ENCODE measurements around the gene SORD. TPM values are rescaled to one million over a fixed set of nuclear protein-coding genes. Genes with fewer than 3 reads are reported as not detected.

Gene SORD
- total RNA-seq, 2 donors from 2014 or later: 9.3 to 18.1 TPM

DNA sequence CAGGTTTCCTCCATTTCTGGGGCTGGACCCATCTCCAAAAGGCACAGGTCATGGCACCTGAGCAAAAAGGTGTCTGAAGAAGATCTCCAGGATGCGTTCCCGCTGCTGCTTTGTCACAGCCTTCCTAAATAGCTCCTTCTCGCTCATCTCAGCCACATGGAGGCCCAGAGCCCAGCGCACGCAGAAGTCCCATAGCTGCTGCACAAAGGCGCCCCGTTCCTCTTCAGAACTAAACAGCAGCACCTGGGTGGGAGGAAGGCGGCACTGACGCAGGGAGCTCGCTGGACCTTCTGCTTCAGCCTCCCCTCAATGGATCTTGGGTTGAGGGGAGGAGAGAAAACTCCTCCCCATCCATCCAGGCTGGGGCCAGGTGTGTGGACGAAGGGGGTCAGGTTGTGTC is 82.6 kb downstream of the SORD start:
- intact Hi-C loops (cut with DNase I): no loop called here
- DNase-seq (no peak), ATAC-seq (no peak)
- no peaks in the 10 kb centered on the region for H3K4me1 ChIP-seq
- no peak overlapping the region for H3K27ac ChIP-seq
- TF ChIP-seq CTCF (IDR thresholded peaks at IDR 0.05) (no peak), POLR2A (IDR thresholded peaks at IDR 0.05) (no peak)
- no peaks in the 10 kb centered on the region for H3K36me3 ChIP-seq (replicated peaks in 1 of 2; ENCODE audit: insufficient read depth in 1 of 2, low read depth in 2 of 2)
- no peaks in the 10 kb centered on the region for H3K27me3 ChIP-seq
- no peaks in the 10 kb centered on the region for H3K9me3 ChIP-seq
- no peak overlapping the region for H3K4me3 ChIP-seq
- WGBS, 2 donors: 89 to 92% methylated on average over 11 of the region's 11 CpGs

DNA sequence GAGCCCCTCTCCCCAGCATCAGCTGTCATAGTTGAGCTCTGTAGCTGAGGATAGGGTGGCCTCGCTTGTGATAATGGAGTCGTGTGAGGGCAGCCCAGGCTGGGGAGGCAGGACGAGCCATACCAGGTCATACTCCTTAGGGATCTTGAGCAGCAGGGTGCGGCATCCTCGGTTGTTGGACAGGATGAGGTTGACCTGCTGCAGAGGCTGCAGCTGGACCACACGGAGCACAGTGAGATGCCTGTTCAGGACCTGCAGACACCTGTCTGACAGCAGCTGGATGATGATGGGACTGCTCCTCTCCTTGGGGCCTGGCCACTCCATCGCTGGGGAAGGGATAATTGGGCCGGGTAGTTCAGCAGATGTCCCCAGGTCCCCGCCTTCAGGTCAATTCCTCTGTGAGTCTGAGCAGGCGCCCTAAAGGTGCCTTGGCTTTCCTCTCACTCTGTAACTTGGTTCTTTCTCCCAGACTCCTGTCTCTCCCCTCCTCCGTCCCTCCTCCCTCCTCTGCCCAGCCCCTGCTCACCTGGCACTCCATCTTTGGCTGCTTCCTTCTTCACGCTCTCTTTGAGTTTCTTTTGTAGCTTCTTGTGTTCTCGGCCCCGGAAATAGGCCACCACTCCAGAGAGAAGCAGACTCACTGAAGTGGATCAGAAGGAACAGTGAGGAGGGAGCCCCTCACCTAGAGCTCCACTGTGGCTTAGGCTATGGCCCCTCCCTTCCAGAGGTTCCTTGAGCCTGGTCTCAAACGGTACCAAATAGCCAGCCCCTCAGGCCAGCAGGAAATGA is 83.2 kb downstream of the SORD start:
- DNase-seq: no peak
- H3K27ac ChIP-seq: no peak overlapping the region
- TF ChIP-seq POLR2A (IDR thresholded peaks at IDR 0.05) (no peak), CTCF (IDR thresholded peaks at IDR 0.05) (no peak)

GRCh38 chr15:45107941-45108630 is 85.1 kb downstream of the SORD start:
- H3K27me3 ChIP-seq: peaks cover 0 to 18% of the 10 kb centered on the region in 2 donors
- no peak overlapping the region for H3K27ac ChIP-seq

More for the DNA sequence above, 83.2 kb downstream of the SORD start:
- H3K4me3 ChIP-seq: no peak overlapping the region
- no peaks in the 10 kb centered on the region for H3K27me3 ChIP-seq
- WGBS, 2 donors: 73 to 77% methylated on average over 15 of the region's 15 CpGs
- H3K36me3 ChIP-seq (replicated peaks in 1 of 2; ENCODE audit: insufficient read depth in 1 of 2, low read depth in 2 of 2): no peaks in the 10 kb centered on the region
- no peak for ATAC-seq
- no peaks in the 10 kb centered on the region for H3K4me1 ChIP-seq
- no peaks in the 10 kb centered on the region for H3K9me3 ChIP-seq
- intact Hi-C loops (cut with DNase I): no loop called here

GRCh38 chr15:45110256-45110820 is 87.3 kb downstream of the SORD start:
- Histone ChIP-seq H3K27me3 (peaks cover 0 to 32% of the 10 kb centered on the region in 2 donors), H3K36me3 (replicated peaks in 1 of 2; ENCODE audit: insufficient read depth in 1 of 2, low read depth in 2 of 2) (no peaks in the 10 kb centered on the region), H3K4me3 (no peak overlapping the region), H3K9me3 (no peaks in the 10 kb centered on the region), H3K4me1 (peaks cover 29% of the 10 kb centered on the region), H3K27ac (no peak overlapping the region)
- DNase-seq: no peak
- no peak for ATAC-seq
- no peak for TF ChIP-seq POLR2A (IDR thresholded peaks at IDR 0.05)
- no peak for TF ChIP-seq CTCF (IDR thresholded peaks at IDR 0.05)
- WGBS, 2 donors: 55 to 65% methylated on average over 11 of the region's 11 CpGs
- intact Hi-C loops (cut with DNase I): no loop called here

More at GRCh38 chr15:45107941-45108630, 85.1 kb downstream of the SORD start:
- no peak for DNase-seq
- Histone ChIP-seq H3K4me3 (no peak overlapping the region), H3K9me3 (no peaks in the 10 kb centered on the region), H3K4me1 (peaks cover 14% of the 10 kb centered on the region), H3K36me3 (replicated peaks in 1 of 2; ENCODE audit: insufficient read depth in 1 of 2, low read depth in 2 of 2) (no peaks in the 10 kb centered on the region)
- ATAC-seq: no peak
- no peak for TF ChIP-seq CTCF (IDR thresholded peaks at IDR 0.05)
- no peak for TF ChIP-seq POLR2A (IDR thresholded peaks at IDR 0.05)
- intact Hi-C loops (cut with DNase I): no loop called here
- WGBS, 2 donors: 81 to 89% methylated on average over 3 to 10 of the region's 10 CpGs

Data from body of pancreas (tissue), 4 donors.